Measurements from ENCODE around the gene PRRX1.

PRRX1 gene

DNA sequence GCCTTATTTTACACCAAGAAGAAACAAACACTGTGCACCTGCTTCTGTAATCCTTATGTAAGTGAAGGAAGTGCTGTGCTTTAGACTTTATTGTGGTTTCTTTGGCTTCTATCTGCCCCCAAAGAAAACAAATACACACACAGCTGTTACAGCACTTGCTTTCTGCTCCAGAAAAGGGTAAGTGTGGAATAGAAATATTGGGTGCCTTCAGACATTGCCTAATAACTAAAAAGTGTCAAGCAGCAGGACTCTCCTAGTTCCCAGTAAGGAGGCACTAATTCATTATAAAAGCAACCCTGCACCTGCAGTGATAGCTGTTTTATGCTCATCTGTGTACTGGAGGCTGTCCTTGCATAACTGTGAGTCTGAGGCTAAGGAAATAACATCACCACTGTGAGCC, 23.4 kb upstream of the PRRX1 start:
- Histone ChIP-seq H3K9ac (ENCODE audit: low read depth, low read length) (no peak overlapping the region), H3K27ac (ENCODE audit: low read depth, low read length) (no peak overlapping the region), H3K4me1 (ENCODE audit: control insufficient read depth, insufficient read depth, low read length) (no peaks in the 10 kb centered on the region)

DNA sequence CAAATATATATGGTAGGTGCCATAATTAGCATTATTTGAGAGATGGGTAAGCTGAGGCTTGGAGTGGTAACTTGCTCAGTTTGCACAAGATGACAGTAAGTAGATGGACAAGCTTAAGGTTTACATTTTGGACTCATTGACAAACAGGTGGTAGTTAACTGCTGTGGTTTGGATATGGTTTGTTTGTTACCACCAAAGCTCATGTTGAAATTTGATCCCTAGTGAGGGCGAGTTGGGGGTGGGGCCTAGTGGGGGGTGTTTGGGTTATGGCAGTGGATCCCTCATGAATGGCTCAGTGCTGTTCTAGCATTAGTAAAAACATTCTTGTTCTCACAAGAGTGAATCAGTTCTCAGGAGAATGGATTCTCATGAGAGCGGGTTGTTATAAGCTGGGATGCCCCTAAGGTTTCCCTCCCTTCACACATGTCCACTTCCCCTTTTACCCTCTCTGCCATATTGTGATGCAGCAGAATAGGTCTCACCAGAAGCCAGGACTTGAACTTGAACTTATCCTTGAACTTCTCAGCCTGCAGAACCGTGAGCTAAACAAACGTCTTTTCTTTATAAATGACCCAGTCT, 6.6 kb upstream of the PRRX1 start:
- Histone ChIP-seq H3K27me3 (ENCODE audit: control insufficient read depth, insufficient read depth, low read length) (peaks cover 42% of the 10 kb centered on the region), H3K9me3 (ENCODE audit: control insufficient read depth, insufficient read depth, low read length) (no peaks in the 10 kb centered on the region), H3K36me3 (ENCODE audit: control insufficient read depth, insufficient read depth, low read length) (no peaks in the 10 kb centered on the region), H3K27ac (ENCODE audit: low read depth, low read length) (no peak overlapping the region), H3K9ac (ENCODE audit: low read depth, low read length) (no peak overlapping the region), H3K4me3 (ENCODE audit: low read depth, low read length) (no peak overlapping the region), H3K4me1 (ENCODE audit: control insufficient read depth, insufficient read depth, low read length) (peaks cover 21% of the 10 kb centered on the region)

More for the DNA sequence above, 23.4 kb upstream of the PRRX1 start:
- Histone ChIP-seq H3K4me3 (ENCODE audit: low read depth, low read length) (no peak overlapping the region), H3K9me3 (ENCODE audit: control insufficient read depth, insufficient read depth, low read length) (no peaks in the 10 kb centered on the region), H3K36me3 (ENCODE audit: control insufficient read depth, insufficient read depth, low read length) (no peaks in the 10 kb centered on the region), H3K27me3 (ENCODE audit: control insufficient read depth, insufficient read depth, low read length) (no peaks in the 10 kb centered on the region)

DNA sequence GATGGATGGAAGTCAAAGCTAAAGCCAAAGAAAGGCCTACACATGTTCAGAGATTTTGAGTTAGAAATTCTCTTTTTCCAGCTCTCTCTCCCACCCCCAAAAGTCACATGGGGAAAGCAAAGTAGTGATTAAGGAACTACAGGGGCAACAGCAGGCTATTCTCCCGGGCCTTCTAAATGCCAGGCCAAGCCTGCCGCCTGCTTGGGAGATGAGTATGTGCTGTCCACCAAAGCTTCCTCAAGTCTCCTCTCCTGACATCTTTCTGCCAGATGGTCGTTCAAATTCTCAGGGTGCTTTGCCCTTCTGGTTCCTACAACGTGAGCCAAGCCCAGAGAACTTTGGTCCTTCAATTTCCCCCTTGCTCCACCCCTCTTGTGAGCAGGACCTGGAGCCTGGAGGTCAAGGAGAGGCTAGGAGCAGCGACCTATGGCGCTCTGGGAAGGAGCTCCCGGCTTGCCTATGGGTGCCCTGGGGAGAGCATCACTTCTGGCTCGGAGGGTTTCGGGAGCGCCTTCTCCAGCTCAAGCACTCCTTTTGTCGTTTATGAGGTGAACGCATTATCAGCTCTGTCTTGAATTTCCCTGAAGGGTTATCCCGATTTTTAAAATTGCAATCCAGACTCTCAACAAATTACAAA, 4.4 kb upstream of the PRRX1 start:
- Histone ChIP-seq H3K36me3 (ENCODE audit: control insufficient read depth, insufficient read depth, low read length) (no peaks in the 10 kb centered on the region), H3K4me1 (ENCODE audit: control insufficient read depth, insufficient read depth, low read length) (peaks cover 27% of the 10 kb centered on the region), H3K9me3 (ENCODE audit: control insufficient read depth, insufficient read depth, low read length) (no peaks in the 10 kb centered on the region), H3K4me3 (ENCODE audit: low read depth, low read length) (peak overlapping the region; percentile 46), H3K27me3 (ENCODE audit: control insufficient read depth, insufficient read depth, low read length) (peaks cover 63% of the 10 kb centered on the region), H3K27ac (ENCODE audit: low read depth, low read length) (no peak overlapping the region), H3K9ac (ENCODE audit: low read depth, low read length) (no peak overlapping the region)

DNA sequence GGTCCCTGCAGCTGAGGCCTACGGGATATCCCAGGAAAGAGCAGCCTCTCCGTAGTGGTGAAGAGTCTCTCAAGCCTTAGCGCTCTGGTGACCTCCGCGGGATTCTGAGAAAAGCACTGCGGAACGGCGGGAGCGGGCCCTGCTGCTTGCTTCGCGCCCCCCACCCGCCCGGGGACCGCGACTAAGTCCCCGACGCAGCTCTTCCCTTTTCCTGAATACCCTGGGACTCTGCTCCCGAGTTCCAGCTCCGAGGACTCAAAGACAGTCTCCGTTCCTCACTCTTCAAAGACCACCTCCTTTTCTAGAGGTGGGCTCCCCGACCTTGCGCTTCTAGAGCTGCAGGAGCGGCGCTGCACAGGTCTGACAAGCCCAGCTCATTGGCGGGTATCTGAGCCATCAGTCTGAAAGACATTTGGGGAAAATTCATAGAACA, 3.6 kb upstream of the PRRX1 start:
- H3K27ac ChIP-seq (ENCODE audit: low read depth, low read length), result no peak overlapping the region
- no peak overlapping the region for H3K9ac ChIP-seq (ENCODE audit: low read depth, low read length)
- H3K27me3 ChIP-seq (ENCODE audit: control insufficient read depth, insufficient read depth, low read length), result peaks cover 71% of the 10 kb centered on the region
- no peaks in the 10 kb centered on the region for H3K36me3 ChIP-seq (ENCODE audit: control insufficient read depth, insufficient read depth, low read length)
- H3K4me1 ChIP-seq (ENCODE audit: control insufficient read depth, insufficient read depth, low read length), result peaks cover 31% of the 10 kb centered on the region
- no peaks in the 10 kb centered on the region for H3K9me3 ChIP-seq (ENCODE audit: control insufficient read depth, insufficient read depth, low read length)
- peak overlapping the region; percentile 46 for H3K4me3 ChIP-seq (ENCODE audit: low read depth, low read length)

- Histone ChIP-seq H3K9me3 (ENCODE audit: control insufficient read depth, insufficient read depth, low read length) (no peaks in the 10 kb centered on the region), H3K9ac (ENCODE audit: low read depth, low read length) (no peak overlapping the region), H3K27me3 (ENCODE audit: control insufficient read depth, insufficient read depth, low read length) (peaks cover 79% of the 10 kb centered on the region), H3K36me3 (ENCODE audit: control insufficient read depth, insufficient read depth, low read length) (no peaks in the 10 kb centered on the region), H3K4me1 (ENCODE audit: control insufficient read depth, insufficient read depth, low read length) (peaks cover 32% of the 10 kb centered on the region), H3K4me3 (ENCODE audit: low read depth, low read length) (peak overlapping the region; percentile 54), H3K27ac (ENCODE audit: low read depth, low read length) (no peak overlapping the region)
Observed at GRCh38 chr1:170660871-170661645, 2.9 kb upstream of the PRRX1 start.

GRCh38 chr1:170661646-170662411, 2.1 kb upstream of the PRRX1 start:
- Histone ChIP-seq H3K9ac (ENCODE audit: low read depth, low read length) (no peak overlapping the region), H3K4me1 (ENCODE audit: control insufficient read depth, insufficient read depth, low read length) (peaks cover 36% of the 10 kb centered on the region), H3K36me3 (ENCODE audit: control insufficient read depth, insufficient read depth, low read length) (no peaks in the 10 kb centered on the region), H3K9me3 (ENCODE audit: control insufficient read depth, insufficient read depth, low read length) (no peaks in the 10 kb centered on the region), H3K4me3 (ENCODE audit: low read depth, low read length) (peak overlapping the region; percentile 57), H3K27ac (ENCODE audit: low read depth, low read length) (no peak overlapping the region), H3K27me3 (ENCODE audit: control insufficient read depth, insufficient read depth, low read length) (peaks cover 87% of the 10 kb centered on the region)

DNA sequence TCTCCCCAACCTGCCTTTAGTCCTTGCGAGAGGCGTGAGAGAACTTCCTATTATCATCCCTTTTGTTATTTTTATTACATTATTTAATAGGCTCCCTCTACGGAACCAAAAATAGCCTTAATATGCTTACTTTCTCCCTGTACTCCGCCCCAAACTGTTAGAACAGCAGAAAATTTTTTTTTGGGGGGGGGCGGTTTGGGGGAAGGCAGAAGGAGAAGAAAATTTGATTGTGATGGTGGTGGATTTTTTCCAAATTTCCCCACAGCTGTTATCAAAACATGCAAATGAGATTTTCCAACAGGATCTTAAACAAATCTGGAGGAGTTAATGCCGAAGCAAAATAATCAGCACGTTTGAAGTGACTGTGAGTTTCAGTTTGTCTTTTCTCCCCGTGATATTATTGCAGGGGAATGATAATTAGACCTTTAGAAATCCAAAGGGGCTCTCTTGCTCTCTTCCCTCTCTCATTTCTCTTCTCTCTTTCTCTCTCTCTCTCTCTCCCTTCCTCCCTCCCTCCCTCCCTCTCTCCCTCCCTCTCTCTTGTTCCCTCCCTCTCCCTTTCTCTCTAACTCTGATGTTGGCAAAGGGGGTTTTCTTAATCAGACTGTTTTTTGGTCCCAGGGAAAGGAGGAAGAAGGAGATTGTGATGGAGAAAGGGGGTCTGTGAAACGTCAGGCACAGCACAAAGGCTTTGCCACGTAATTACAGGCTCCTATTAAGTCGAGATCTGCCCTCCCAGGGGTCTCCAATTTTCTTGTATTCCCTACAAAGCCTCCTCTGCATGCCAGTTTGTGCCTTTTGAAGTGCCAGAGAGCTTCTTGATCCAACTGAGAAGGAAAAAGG, 1.1 kb upstream of the PRRX1 start:
- Histone ChIP-seq H3K4me3 (ENCODE audit: low read depth, low read length) (peak overlapping the region; percentile 63), H3K9me3 (ENCODE audit: control insufficient read depth, insufficient read depth, low read length) (no peaks in the 10 kb centered on the region), H3K4me1 (ENCODE audit: control insufficient read depth, insufficient read depth, low read length) (peaks cover 38% of the 10 kb centered on the region), H3K36me3 (ENCODE audit: control insufficient read depth, insufficient read depth, low read length) (no peaks in the 10 kb centered on the region), H3K27me3 (ENCODE audit: control insufficient read depth, insufficient read depth, low read length) (peaks cover 96% of the 10 kb centered on the region), H3K9ac (ENCODE audit: low read depth, low read length) (no peak overlapping the region), H3K27ac (ENCODE audit: low read depth, low read length) (no peak overlapping the region)

DNA sequence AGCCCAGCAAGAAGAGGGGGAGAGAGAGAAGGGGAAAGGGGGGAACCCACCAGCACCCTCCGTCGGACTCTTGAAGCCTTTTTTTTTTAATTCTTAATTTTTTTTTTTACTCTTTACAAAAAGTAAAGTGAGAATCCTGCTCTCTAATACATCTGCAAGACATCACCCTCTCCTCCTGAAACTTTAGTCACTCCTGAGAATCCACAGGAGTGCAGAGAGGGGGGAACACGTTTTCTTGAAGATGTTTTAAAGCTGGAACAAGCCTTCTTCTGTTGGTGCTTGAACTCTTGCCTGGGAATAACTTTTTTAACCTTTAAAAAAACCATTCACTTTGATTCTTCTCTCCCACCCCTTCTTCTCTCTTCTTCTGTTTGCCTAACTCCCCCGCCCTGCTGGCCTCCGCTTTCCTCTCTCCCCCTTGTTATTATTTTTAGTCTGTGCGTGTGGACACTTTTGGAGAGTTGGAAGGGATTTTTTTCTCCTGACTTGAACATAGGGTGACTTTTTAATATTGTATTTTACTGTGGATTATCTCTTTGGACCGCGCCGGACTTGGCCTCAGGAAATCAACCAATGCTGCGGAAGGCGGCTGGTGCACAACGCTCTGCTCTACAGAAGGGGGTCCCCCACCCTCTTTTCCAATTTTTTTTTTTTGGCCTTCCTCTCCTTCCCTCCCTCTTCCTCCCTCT, 383 bp upstream of the PRRX1 start:
- Histone ChIP-seq H3K4me1 (ENCODE audit: control insufficient read depth, insufficient read depth, low read length) (peaks cover 45% of the 10 kb centered on the region), H3K9ac (ENCODE audit: low read depth, low read length) (no peak overlapping the region), H3K4me3 (ENCODE audit: low read depth, low read length) (peak overlapping the region; percentile 63), H3K27ac (ENCODE audit: low read depth, low read length) (no peak overlapping the region), H3K36me3 (ENCODE audit: control insufficient read depth, insufficient read depth, low read length) (no peaks in the 10 kb centered on the region), H3K27me3 (ENCODE audit: control insufficient read depth, insufficient read depth, low read length) (peaks cover 99% of the 10 kb centered on the region), H3K9me3 (ENCODE audit: control insufficient read depth, insufficient read depth, low read length) (no peaks in the 10 kb centered on the region)

DNA sequence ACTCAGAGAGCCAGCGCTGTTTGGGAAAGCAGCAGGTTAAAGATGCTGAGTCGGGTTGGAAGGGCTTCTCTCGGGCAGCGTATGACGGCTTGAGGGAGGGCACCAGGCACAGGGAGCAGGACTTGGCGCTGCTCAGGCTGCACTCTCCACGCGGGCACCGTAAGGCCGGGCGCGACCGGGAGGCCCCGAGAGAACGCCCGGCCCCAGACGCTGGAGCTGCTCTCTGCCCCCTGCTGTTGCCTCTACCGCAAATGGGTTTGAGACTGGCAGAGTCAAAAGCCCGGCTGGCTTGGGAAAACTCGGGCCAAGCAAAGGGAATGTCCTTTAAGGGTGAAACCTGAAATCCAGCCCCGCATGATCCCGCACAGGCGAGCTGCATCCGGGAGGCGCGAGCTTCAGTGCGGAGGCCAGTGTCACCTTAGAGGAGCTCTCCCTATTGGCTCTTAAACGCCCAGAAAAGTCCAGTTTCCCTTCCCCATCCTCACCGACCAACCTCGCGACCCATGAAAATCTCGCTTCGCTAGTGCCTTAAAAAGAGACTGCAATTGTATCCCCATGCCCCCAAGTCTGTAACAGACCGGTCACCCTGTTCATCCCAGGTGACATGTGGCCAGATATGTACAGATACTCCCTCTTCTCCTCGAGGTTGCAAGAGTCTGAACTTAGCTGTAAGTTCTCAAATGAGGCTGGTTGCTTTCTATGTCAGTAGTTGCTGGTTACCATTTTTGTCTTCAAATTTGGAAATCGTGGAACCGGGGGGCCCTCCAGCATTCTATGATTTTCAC, 1.1 kb downstream of the PRRX1 start:
- peak overlapping the region; percentile 63 for H3K4me3 ChIP-seq (ENCODE audit: low read depth, low read length)
- no peak overlapping the region for H3K27ac ChIP-seq (ENCODE audit: low read depth, low read length)
- peaks cover 99% of the 10 kb centered on the region for H3K27me3 ChIP-seq (ENCODE audit: control insufficient read depth, insufficient read depth, low read length)
- H3K36me3 ChIP-seq (ENCODE audit: control insufficient read depth, insufficient read depth, low read length), result no peaks in the 10 kb centered on the region
- peaks cover 46% of the 10 kb centered on the region for H3K4me1 ChIP-seq (ENCODE audit: control insufficient read depth, insufficient read depth, low read length)
- H3K9ac ChIP-seq (ENCODE audit: low read depth, low read length), result no peak overlapping the region
- H3K9me3 ChIP-seq (ENCODE audit: control insufficient read depth, insufficient read depth, low read length), result no peaks in the 10 kb centered on the region
